NCI-H1694 treated with DMSO at 0.1 percent for 48 hours (cell line): ENCODE measurements around the gene GPRC5C.

Experiments
- DNase-seq: peaks from one replicate; lab custom pipeline; 2025; lab: John Stamatoyannopoulos, UW

The GPRC5C gene

GRCh38 chr17:74433421-74434121, 1.7 kb downstream of the GPRC5C start:
- no peak for DNase-seq

GRCh38 chr17:74435775-74436359, 4.0 kb downstream of the GPRC5C start:
- no peak for DNase-seq

- DNase-seq: peak; percentile 13
Observed at GRCh38 chr17:74437702-74438101, 5.8 kb downstream of the GPRC5C start.

- no peak for DNase-seq
Observed at GRCh38 chr17:74439691-74440567, 8.0 kb downstream of the GPRC5C start.

GRCh38 chr17:74441537-74441936, 9.6 kb downstream of the GPRC5C start:
- no peak for DNase-seq

GRCh38 chr17:74442291-74442669, 10.4 kb downstream of the GPRC5C start:
- no peak for DNase-seq

GRCh38 chr17:74442670-74443515, 11.0 kb downstream of the GPRC5C start:
- DNase-seq: no peak

GRCh38 chr17:74443516-74444296, 11.8 kb downstream of the GPRC5C start:
- no peak for DNase-seq

- DNase-seq: no peak
Observed at GRCh38 chr17:74444406-74444805, 12.5 kb downstream of the GPRC5C start.

GRCh38 chr17:74445158-74445557, 13.3 kb downstream of the GPRC5C start:
- DNase-seq: no peak

- no peak for DNase-seq
Observed at GRCh38 chr17:74446551-74447500, 14.9 kb downstream of the GPRC5C start.

- DNase-seq: no peak
Observed at GRCh38 chr17:74447628-74448159, 15.8 kb downstream of the GPRC5C start.

- DNase-seq: no peak
Observed at GRCh38 chr17:74448756-74449155, 16.9 kb downstream of the GPRC5C start.

- no peak for DNase-seq
Observed at GRCh38 chr17:74449306-74449705, 17.4 kb downstream of the GPRC5C start.

- no peak for DNase-seq
Observed at GRCh38 chr17:74449773-74450172, 17.9 kb downstream of the GPRC5C start.

GRCh38 chr17:74450231-74450630, 18.3 kb downstream of the GPRC5C start:
- no peak for DNase-seq

GRCh38 chr17:74450925-74451403, 19.1 kb downstream of the GPRC5C start:
- no peak for DNase-seq

- no peak for DNase-seq
Observed at GRCh38 chr17:74451557-74451956, 19.7 kb downstream of the GPRC5C start.

- DNase-seq: peak; percentile 38
Observed at GRCh38 chr17:74452033-74452840, 20.3 kb downstream of the GPRC5C start.
